HG03432 (cell line): ENCODE data around the gene ARMC10.
"Not testable (repeated sequence)": the region's sequence is repeated elsewhere in the genome, so short reads cannot be mapped to it uniquely, and the experiment has no call there.

ENCODE experiments used
- ATAC-seq: cut with Tn5 transposase; IDR thresholded peaks from one replicate; pipeline ENCODE4 v1.9.1; 2021; ENCODE audit warnings: mild to moderate bottlenecking, moderate library complexity; ENCODE audit not compliant: unreplicated experiment

The ARMC10 gene

GRCh38 chr7:103077318-103077717 lies 2.4 kb downstream of the ARMC10 start:
- no peak for ATAC-seq

- not testable (repeated sequence) for ATAC-seq
Measured at GRCh38 chr7:103078226-103078625, 3.3 kb downstream of the ARMC10 start.

GRCh38 chr7:103079836-103080235 lies 4.9 kb downstream of the ARMC10 start:
- ATAC-seq, result no peak

GRCh38 chr7:103080923-103081322 lies 6.0 kb downstream of the ARMC10 start:
- ATAC-seq, result no peak

- no peak for ATAC-seq
Measured at GRCh38 chr7:103082497-103082896, 7.6 kb downstream of the ARMC10 start.

GRCh38 chr7:103083210-103083609 lies 8.3 kb downstream of the ARMC10 start:
- no peak for ATAC-seq

GRCh38 chr7:103092321-103092720 lies 17.4 kb downstream of the ARMC10 start:
- not testable (repeated sequence) for ATAC-seq

- ATAC-seq, result no peak
Measured at GRCh38 chr7:103093429-103093828, 18.5 kb downstream of the ARMC10 start.

- no peak for ATAC-seq
Measured at GRCh38 chr7:103094102-103094501, 19.2 kb downstream of the ARMC10 start.

- ATAC-seq, result not testable (repeated sequence)
Measured at GRCh38 chr7:103095558-103095957, 20.6 kb downstream of the ARMC10 start.

- no peak for ATAC-seq
Measured at GRCh38 chr7:103097041-103097440, 22.1 kb downstream of the ARMC10 start.

GRCh38 chr7:103100348-103100747 lies 25.4 kb downstream of the ARMC10 start:
- ATAC-seq, result no peak

- no peak for ATAC-seq
Measured at GRCh38 chr7:103101543-103101942, 26.6 kb downstream of the ARMC10 start.

- no peak for ATAC-seq
Measured at GRCh38 chr7:103106005-103106702, 31.2 kb downstream of the ARMC10 start.

- not testable (repeated sequence) for ATAC-seq
Measured at GRCh38 chr7:103106703-103107070, 31.7 kb downstream of the ARMC10 start.

GRCh38 chr7:103113164-103113563 lies 38.2 kb downstream of the ARMC10 start:
- ATAC-seq, result no peak

GRCh38 chr7:103114576-103115008 lies 39.7 kb downstream of the ARMC10 start:
- ATAC-seq, result no peak

- ATAC-seq, result no peak
Measured at GRCh38 chr7:103115771-103116170, 40.8 kb downstream of the ARMC10 start.

GRCh38 chr7:103116511-103116910 lies 41.6 kb downstream of the ARMC10 start:
- ATAC-seq, result no peak

GRCh38 chr7:103116991-103117390 lies 42.1 kb downstream of the ARMC10 start:
- ATAC-seq, result no peak

GRCh38 chr7:103117465-103117864 lies 42.5 kb downstream of the ARMC10 start:
- ATAC-seq, result no peak

GRCh38 chr7:103119791-103120291 lies 44.9 kb downstream of the ARMC10 start:
- no peak for ATAC-seq

- ATAC-seq, result no peak
Measured at GRCh38 chr7:103120362-103120761, 45.4 kb downstream of the ARMC10 start.
